GM23338 (cell line): Measurements from ENCODE around the gene OS9. TPM values are rescaled to one million over a fixed set of nuclear protein-coding genes. Genes with fewer than 3 reads are reported as not detected.

Experiments used
- ATAC-seq: fragments of 200-7000 bp; cut with Tn5 transposase; 3 replicates; pipeline ENCODE4 v1.9.1; 2020
- DNase-seq: peaks from one replicate; pipeline ENCODE4 v3.0.0-alpha.2; 2015; ENCODE audit warnings: low spot score
- H2AFZ ChIP-seq: fragments of 200-600 bp; sonication (generic); 2 replicates; pipeline ENCODE4 v1.8.0; 2016; ENCODE audit warnings: antibody characterized with exemption, mild to moderate bottlenecking, moderate library complexity
- H3F3A ChIP-seq: fragments of 200-600 bp; sonication (generic); replicated peaks from 2 replicates; pipeline ENCODE4 v1.8.0; 2017; ENCODE audit warnings: antibody characterized with exemption, mixed run types, low read depth
- H3K27ac ChIP-seq: fragments of 200-600 bp; sonication (generic); 2 replicates; pipeline ENCODE4 v1.6.1; 2016; ENCODE audit warnings: low read depth
- H3K27me3 ChIP-seq: fragments of 200-600 bp; sonication (generic); 2 replicates; pipeline ENCODE4 v1.8.0; 2016; ENCODE audit warnings: mild to moderate bottlenecking, mixed run types, moderate library complexity; ENCODE audit not compliant: insufficient read depth
- H3K36me3 ChIP-seq: fragments of 200-600 bp; sonication (generic); 2 replicates; pipeline ENCODE4 v1.8.0; 2016; ENCODE audit warnings: mild to moderate bottlenecking; ENCODE audit not compliant: insufficient read depth
- H3K4me1 ChIP-seq: fragments of 200-600 bp; sonication (generic); 2 replicates; pipeline ENCODE4 v1.8.0; 2016; ENCODE audit warnings: mild to moderate bottlenecking, moderate library complexity; ENCODE audit not compliant: insufficient read depth
- H3K4me2 ChIP-seq: fragments of 200-600 bp; sonication (generic); 2 replicates; pipeline ENCODE4 v1.7.1; 2017; ENCODE audit warnings: mixed run types
- H3K4me3 ChIP-seq: fragments of 200-600 bp; sonication (generic); 2 replicates; pipeline ENCODE4 v1.6.1; 2016; ENCODE audit warnings: mixed run types
- H3K79me2 ChIP-seq: fragments of 200-600 bp; sonication (generic); replicated peaks from 2 replicates; pipeline ENCODE4 v1.8.0; 2017; ENCODE audit warnings: mild to moderate bottlenecking; ENCODE audit not compliant: insufficient read depth
- H3K9me2 ChIP-seq: fragments of 200-600 bp; sonication (generic); 2 replicates; pipeline ENCODE4 v1.8.0; 2017; ENCODE audit not compliant: insufficient read depth
- H4K20me1 ChIP-seq: fragments of 200-600 bp; sonication (generic); replicated peaks from 2 replicates; pipeline ENCODE4 v1.8.0; 2017; ENCODE audit warnings: mild to moderate bottlenecking; ENCODE audit not compliant: insufficient read depth
- H3K27ac Mint-ChIP-seq: 2 replicates; pipeline ENCODE4 v1.8.0; 2020; ENCODE audit warnings: inconsistent platforms, mild to moderate bottlenecking, moderate library complexity, mixed read lengths
- H3K27me3 Mint-ChIP-seq: 3 replicates; pipeline ENCODE4 v1.8.0; 2022; ENCODE audit warnings: low read depth, mild to moderate bottlenecking, moderate library complexity, mixed read lengths, inconsistent platforms; ENCODE audit not compliant: insufficient read depth, poor library complexity
- H3K36me3 Mint-ChIP-seq: 3 replicates; pipeline ENCODE4 v1.8.0; 2021; ENCODE audit warnings: low read depth, mild to moderate bottlenecking, inconsistent platforms, moderate library complexity, mixed read lengths
- H3K4me1 Mint-ChIP-seq: 3 replicates; pipeline ENCODE4 v1.8.0; 2020; ENCODE audit warnings: mild to moderate bottlenecking, inconsistent platforms, mixed read lengths
- H3K4me3 Mint-ChIP-seq: 3 replicates; pipeline ENCODE4 v1.8.0; 2021; ENCODE audit warnings: moderate library complexity, mild to moderate bottlenecking, inconsistent platforms, mixed read lengths
- H3K9me3 Mint-ChIP-seq: 3 replicates; pipeline ENCODE4 v1.8.0; 2020; ENCODE audit warnings: moderate library complexity, mild to moderate bottlenecking, inconsistent platforms, mixed read lengths
- CREB1 ChIP-seq: fragments of 250-450 bp; sonication (Bioruptor Pico); IDR thresholded peaks from 2 replicates; pipeline ENCODE4 v1.5.0; 2020; ENCODE audit warnings: low read depth, mild to moderate bottlenecking, moderate library complexity
- EZH2 ChIP-seq: fragments of 200-600 bp; sonication (generic); IDR thresholded peaks from one replicate; pipeline ENCODE4 v1.8.0; 2017; ENCODE audit warnings: antibody characterized with exemption, mild to moderate bottlenecking, low read depth; ENCODE audit not compliant: unreplicated experiment
- JUNB ChIP-seq: IDR thresholded peaks from one replicate; pipeline ENCODE4 v1.6.1; 2016; ENCODE audit warnings: antibody characterized with exemption; ENCODE audit not compliant: unreplicated experiment
- NANOG ChIP-seq: IDR thresholded peaks from 2 replicates; pipeline ENCODE4 v1.6.1; 2016; ENCODE audit warnings: antibody characterized with exemption, borderline replicate concordance
- POLR2AphosphoS5 ChIP-seq: IDR thresholded peaks from 2 replicates; pipeline ENCODE4 v1.6.1; 2016; ENCODE audit warnings: antibody characterized with exemption, low read depth
- STAT1 ChIP-seq: IDR thresholded peaks from one replicate; pipeline ENCODE4 v1.6.1; 2016; ENCODE audit warnings: antibody characterized with exemption; ENCODE audit not compliant: unreplicated experiment
- ZNF114 ChIP-seq: fragments of 250-450 bp; sonication (Bioruptor Pico); IDR thresholded peaks from 2 replicates; pipeline ENCODE4 v1.5.0; 2020; ENCODE audit warnings: mild to moderate bottlenecking, moderate library complexity
- ZNF331 ChIP-seq: fragments of 250-450 bp; sonication (Bioruptor Pico); IDR thresholded peaks from 2 replicates; pipeline ENCODE4 v1.5.0; 2020; ENCODE audit warnings: low read depth, mild to moderate bottlenecking, moderate library complexity
- polyA plus RNA-seq: library from polyadenylated mRNA; unstranded; fragments of >200 nt; fragmentation: Nextera tagmentation; extraction: Ambion mirVana; gene quantifications from 2 replicates; pipeline ENCODE4 v1.2.1, GENCODE V29; 2016
- total RNA-seq: library from RNA; depleted of rRNA; stranded (reverse); fragments of >200 nt; shearing (Covaris generic); gene quantifications from 2 replicates; pipeline ENCODE4 v1.2.3, GENCODE V29; 2014
- TF ChIP-seq, protein P1 (sequence below): IDR thresholded peaks from one replicate; pipeline ENCODE4 v1.6.1; 2018; ENCODE audit warnings: antibody characterized with exemption; ENCODE audit not compliant: unreplicated experiment
- TF ChIP-seq, protein P2 (sequence below): fragments of 250-450 bp; sonication (Bioruptor Pico); IDR thresholded peaks from 2 replicates; pipeline ENCODE4 v1.5.0; 2020; ENCODE audit warnings: mild to moderate bottlenecking, moderate library complexity
- TF ChIP-seq, protein P3 (sequence below), 2 experiments: fragments of 200-600 bp in 1 of 2; sonication (generic) in 1 of 2; conservative IDR thresholded peaks; 2 replicates each; pipeline versions ENCODE4 v1.5.1 to v1.6.1; 2016 to 2017; ENCODE audit warnings: antibody characterized with exemption in 2 of 2, low read depth in 2 of 2, mild to moderate bottlenecking in 2 of 2, moderate library complexity in 1 of 2

OS9 gene
- total and polyA plus RNA-seq, 2 experiments from 2014 or later: 27.5 to 79.7 TPM

DNA sequence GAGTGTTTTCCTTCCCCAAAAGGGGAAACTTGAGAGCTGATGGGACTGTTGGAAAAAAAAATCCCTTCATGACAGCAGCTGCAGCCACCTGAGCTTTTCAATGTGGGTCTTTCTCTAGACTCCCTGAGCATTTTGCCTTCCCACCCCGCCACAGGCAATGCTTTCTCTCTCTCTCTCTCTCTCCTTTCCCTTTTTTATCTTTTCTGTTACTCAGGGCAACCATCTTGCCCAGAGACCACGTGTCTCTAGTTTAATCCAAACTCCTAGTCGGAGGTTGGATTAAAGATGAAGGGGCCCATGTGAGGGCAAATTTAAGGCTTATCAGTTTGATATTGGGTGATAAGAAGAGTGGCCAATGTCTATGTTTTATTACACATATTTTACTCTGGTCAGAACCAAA lies 35.0 kb upstream of the OS9 start (continued):
- TF ChIP-seq, protein P1, sequence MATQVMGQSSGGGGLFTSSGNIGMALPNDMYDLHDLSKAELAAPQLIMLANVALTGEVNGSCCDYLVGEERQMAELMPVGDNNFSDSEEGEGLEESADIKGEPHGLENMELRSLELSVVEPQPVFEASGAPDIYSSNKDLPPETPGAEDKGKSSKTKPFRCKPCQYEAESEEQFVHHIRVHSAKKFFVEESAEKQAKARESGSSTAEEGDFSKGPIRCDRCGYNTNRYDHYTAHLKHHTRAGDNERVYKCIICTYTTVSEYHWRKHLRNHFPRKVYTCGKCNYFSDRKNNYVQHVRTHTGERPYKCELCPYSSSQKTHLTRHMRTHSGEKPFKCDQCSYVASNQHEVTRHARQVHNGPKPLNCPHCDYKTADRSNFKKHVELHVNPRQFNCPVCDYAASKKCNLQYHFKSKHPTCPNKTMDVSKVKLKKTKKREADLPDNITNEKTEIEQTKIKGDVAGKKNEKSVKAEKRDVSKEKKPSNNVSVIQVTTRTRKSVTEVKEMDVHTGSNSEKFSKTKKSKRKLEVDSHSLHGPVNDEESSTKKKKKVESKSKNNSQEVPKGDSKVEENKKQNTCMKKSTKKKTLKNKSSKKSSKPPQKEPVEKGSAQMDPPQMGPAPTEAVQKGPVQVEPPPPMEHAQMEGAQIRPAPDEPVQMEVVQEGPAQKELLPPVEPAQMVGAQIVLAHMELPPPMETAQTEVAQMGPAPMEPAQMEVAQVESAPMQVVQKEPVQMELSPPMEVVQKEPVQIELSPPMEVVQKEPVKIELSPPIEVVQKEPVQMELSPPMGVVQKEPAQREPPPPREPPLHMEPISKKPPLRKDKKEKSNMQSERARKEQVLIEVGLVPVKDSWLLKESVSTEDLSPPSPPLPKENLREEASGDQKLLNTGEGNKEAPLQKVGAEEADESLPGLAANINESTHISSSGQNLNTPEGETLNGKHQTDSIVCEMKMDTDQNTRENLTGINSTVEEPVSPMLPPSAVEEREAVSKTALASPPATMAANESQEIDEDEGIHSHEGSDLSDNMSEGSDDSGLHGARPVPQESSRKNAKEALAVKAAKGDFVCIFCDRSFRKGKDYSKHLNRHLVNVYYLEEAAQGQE: no peak
- TF ChIP-seq STAT1: no peak
- no peak for TF ChIP-seq CREB1
- TF ChIP-seq ZNF331 (CRISPR knock-in tag): no peak
- TF ChIP-seq NANOG: no peak
- no peak for TF ChIP-seq ZNF114 (CRISPR knock-in tag)
- no peak for TF ChIP-seq EZH2

DNA sequence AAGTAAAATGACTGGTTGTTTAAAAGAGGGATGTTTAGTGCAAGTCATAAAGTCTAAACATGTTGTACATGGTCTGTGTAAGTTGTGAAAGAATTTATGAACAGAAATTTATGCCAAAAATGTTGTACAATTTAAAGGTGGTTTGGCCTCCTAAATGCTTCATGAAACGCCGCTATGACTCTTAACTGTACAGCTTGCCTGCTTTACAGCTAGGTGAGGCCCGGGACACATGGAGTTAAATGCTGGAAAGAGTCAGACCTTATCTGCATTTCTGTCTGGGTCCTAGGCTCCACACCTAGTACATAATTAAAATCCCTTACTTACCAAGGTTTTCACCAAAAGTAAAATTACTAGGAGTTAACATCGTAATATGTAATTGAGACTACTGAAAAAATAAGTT lies 32.6 kb upstream of the OS9 start:
- Histone ChIP-seq H3F3A (no peaks in the 10 kb centered on the region), H3K4me3 (no peak overlapping the region), H4K20me1 (no peaks in the 10 kb centered on the region), H3K4me1 (no peaks in the 10 kb centered on the region), H2AFZ (no peak overlapping the region), H3K36me3 (peaks cover 4% of the 10 kb centered on the region), H3K27ac (no peak overlapping the region), H3K4me2 (no peak overlapping the region), H3K9me2 (no peaks in the 10 kb centered on the region), H3K79me2 (no peaks in the 10 kb centered on the region), H3K27me3 (no peaks in the 10 kb centered on the region)
- Mint-ChIP-seq H3K9me3 (peaks cover 88% of the 10 kb centered on the region), H3K27ac (no peak overlapping the region), H3K4me3 (no peak overlapping the region), H3K36me3 (peaks cover 13% of the 10 kb centered on the region), H3K4me1 (no peaks in the 10 kb centered on the region), H3K27me3 (peaks cover 2% of the 10 kb centered on the region)
- DNase-seq: peak; percentile 17
- no peak for ATAC-seq
- TF ChIP-seq JUNB (no peak), NANOG (no peak), STAT1 (no peak), POLR2AphosphoS5 (no peak)
- TF ChIP-seq, protein P1: no peak
- TF ChIP-seq, protein P2, sequence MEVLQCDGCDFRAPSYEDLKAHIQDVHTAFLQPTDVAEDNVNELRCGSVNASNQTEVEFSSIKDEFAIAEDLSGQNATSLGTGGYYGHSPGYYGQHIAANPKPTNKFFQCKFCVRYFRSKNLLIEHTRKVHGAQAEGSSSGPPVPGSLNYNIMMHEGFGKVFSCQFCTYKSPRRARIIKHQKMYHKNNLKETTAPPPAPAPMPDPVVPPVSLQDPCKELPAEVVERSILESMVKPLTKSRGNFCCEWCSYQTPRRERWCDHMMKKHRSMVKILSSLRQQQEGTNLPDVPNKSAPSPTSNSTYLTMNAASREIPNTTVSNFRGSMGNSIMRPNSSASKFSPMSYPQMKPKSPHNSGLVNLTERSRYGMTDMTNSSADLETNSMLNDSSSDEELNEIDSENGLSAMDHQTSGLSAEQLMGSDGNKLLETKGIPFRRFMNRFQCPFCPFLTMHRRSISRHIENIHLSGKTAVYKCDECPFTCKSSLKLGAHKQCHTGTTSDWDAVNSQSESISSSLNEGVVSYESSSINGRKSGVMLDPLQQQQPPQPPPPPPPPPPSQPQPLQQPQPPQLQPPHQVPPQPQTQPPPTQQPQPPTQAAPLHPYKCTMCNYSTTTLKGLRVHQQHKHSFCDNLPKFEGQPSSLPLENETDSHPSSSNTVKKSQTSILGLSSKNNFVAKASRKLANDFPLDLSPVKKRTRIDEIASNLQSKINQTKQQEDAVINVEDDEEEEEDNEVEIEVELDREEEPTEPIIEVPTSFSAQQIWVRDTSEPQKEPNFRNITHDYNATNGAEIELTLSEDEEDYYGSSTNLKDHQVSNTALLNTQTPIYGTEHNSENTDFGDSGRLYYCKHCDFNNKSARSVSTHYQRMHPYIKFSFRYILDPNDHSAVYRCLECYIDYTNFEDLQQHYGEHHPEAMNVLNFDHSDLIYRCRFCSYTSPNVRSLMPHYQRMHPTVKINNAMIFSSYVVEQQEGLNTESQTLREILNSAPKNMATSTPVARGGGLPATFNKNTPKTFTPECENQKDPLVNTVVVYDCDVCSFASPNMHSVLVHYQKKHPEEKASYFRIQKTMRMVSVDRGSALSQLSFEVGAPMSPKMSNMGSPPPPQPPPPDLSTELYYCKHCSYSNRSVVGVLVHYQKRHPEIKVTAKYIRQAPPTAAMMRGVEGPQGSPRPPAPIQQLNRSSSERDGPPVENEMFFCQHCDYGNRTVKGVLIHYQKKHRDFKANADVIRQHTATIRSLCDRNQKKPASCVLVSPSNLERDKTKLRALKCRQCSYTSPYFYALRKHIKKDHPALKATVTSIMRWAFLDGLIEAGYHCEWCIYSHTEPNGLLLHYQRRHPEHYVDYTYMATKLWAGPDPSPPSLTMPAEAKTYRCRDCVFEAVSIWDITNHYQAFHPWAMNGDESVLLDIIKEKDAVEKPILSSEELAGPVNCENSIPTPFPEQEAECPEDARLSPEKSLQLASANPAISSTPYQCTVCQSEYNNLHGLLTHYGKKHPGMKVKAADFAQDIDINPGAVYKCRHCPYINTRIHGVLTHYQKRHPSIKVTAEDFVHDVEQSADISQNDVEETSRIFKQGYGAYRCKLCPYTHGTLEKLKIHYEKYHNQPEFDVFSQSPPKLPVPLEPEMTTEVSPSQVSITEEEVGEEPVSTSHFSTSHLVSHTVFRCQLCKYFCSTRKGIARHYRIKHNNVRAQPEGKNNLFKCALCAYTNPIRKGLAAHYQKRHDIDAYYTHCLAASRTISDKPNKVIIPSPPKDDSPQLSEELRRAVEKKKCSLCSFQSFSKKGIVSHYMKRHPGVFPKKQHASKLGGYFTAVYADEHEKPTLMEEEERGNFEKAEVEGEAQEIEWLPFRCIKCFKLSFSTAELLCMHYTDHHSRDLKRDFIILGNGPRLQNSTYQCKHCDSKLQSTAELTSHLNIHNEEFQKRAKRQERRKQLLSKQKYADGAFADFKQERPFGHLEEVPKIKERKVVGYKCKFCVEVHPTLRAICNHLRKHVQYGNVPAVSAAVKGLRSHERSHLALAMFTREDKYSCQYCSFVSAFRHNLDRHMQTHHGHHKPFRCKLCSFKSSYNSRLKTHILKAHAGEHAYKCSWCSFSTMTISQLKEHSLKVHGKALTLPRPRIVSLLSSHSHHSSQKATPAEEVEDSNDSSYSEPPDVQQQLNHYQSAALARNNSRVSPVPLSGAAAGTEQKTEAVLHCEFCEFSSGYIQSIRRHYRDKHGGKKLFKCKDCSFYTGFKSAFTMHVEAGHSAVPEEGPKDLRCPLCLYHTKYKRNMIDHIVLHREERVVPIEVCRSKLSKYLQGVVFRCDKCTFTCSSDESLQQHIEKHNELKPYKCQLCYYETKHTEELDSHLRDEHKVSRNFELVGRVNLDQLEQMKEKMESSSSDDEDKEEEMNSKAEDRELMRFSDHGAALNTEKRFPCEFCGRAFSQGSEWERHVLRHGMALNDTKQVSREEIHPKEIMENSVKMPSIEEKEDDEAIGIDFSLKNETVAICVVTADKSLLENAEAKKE (CRISPR knock-in tag): no peak
- TF ChIP-seq, protein P3, sequence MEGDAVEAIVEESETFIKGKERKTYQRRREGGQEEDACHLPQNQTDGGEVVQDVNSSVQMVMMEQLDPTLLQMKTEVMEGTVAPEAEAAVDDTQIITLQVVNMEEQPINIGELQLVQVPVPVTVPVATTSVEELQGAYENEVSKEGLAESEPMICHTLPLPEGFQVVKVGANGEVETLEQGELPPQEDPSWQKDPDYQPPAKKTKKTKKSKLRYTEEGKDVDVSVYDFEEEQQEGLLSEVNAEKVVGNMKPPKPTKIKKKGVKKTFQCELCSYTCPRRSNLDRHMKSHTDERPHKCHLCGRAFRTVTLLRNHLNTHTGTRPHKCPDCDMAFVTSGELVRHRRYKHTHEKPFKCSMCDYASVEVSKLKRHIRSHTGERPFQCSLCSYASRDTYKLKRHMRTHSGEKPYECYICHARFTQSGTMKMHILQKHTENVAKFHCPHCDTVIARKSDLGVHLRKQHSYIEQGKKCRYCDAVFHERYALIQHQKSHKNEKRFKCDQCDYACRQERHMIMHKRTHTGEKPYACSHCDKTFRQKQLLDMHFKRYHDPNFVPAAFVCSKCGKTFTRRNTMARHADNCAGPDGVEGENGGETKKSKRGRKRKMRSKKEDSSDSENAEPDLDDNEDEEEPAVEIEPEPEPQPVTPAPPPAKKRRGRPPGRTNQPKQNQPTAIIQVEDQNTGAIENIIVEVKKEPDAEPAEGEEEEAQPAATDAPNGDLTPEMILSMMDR (conservative IDR thresholded peaks at IDR 0.05; ENCODE audit: low read depth in 2 of 2): no peak
